Keratinocyte (primary cell): ENCODE data around the gene NFYA. TPM values are rescaled to one million over a fixed set of nuclear protein-coding genes. Genes with fewer than 3 reads are reported as not detected.

ENCODE experiments used
- DNase-seq: peaks from one replicate; pipeline ENCODE4 v3.0.0-alpha.2; 2011; ENCODE audit warnings: low read depth, missing footprints, low spot score
- FAIRE-seq: peaks from 2 replicates; lab custom pipeline; 2011; peaks lifted over from hg19 to GRCh38; lab: Jason Lieb, UNC
- H2AFZ ChIP-seq: 2 replicates; pipeline ENCODE4 v1.6.0; 2012; ENCODE audit warnings: low read length, control low read depth, inconsistent platforms; ENCODE audit not compliant: control insufficient read depth
- H3K27ac ChIP-seq: 2 replicates; pipeline ENCODE4 v1.5.1; 2011; ENCODE audit warnings: low read length; ENCODE audit not compliant: control insufficient read depth, insufficient read depth
- H3K27me3 ChIP-seq: 3 replicates; pipeline ENCODE4 v1.6.0; 2011; ENCODE audit warnings: low read length; ENCODE audit not compliant: control insufficient read depth, insufficient read depth; ENCODE audit errors: extremely low read depth
- H3K36me3 ChIP-seq, 2 experiments: 2 replicates in 1 of 2; 3 replicates in 1 of 2; pipeline ENCODE4 v1.5.1; 2011; ENCODE audit warnings: low read length in 2 of 2, mild to moderate bottlenecking in 1 of 2; ENCODE audit not compliant: control insufficient read depth in 2 of 2, insufficient read depth in 2 of 2; ENCODE audit errors: extremely low read depth in 1 of 2
- H3K4me1 ChIP-seq: 3 replicates; pipeline ENCODE4 v1.5.1; 2011; ENCODE audit warnings: low read length; ENCODE audit not compliant: control insufficient read depth, insufficient read depth; ENCODE audit errors: extremely low read depth
- H3K4me2 ChIP-seq: 3 replicates; pipeline ENCODE4 v1.6.0; 2011; ENCODE audit warnings: low read depth, low read length; ENCODE audit not compliant: control insufficient read depth, insufficient read depth; ENCODE audit errors: extremely low read depth
- H3K4me3 ChIP-seq, 3 experiments: fragments of 200-600 bp in 1 of 3; sonication (generic) in 1 of 3; 2 replicates in 2 of 3; 3 replicates in 1 of 3; pipeline ENCODE4 v1.5.1; 2011 to 2016; ENCODE audit warnings: low read length in 3 of 3, mild to moderate bottlenecking in 3 of 3, control low read depth in 2 of 3, inconsistent platforms in 1 of 3, low read depth in 1 of 3, mixed read lengths in 1 of 3, mixed run types in 1 of 3, moderate library complexity in 1 of 3; ENCODE audit not compliant: control insufficient read depth in 2 of 3, insufficient read depth in 2 of 3; ENCODE audit errors: extremely low read depth in 1 of 3
- H3K79me2 ChIP-seq: 2 replicates; pipeline ENCODE4 v1.6.0; 2012; ENCODE audit warnings: low read length; ENCODE audit not compliant: control insufficient read depth, insufficient read depth
- H3K9ac ChIP-seq: 3 replicates; pipeline ENCODE4 v1.6.0; 2011; ENCODE audit warnings: low read length; ENCODE audit not compliant: control insufficient read depth, insufficient read depth; ENCODE audit errors: extremely low read depth
- H3K9me1 ChIP-seq: 3 replicates; pipeline ENCODE4 v1.6.0; 2011; ENCODE audit warnings: low read length; ENCODE audit not compliant: control insufficient read depth, insufficient read depth; ENCODE audit errors: extremely low read depth
- H3K9me3 ChIP-seq: 2 replicates; pipeline ENCODE4 v1.5.1; 2012; ENCODE audit warnings: low read depth, low read length; ENCODE audit not compliant: control insufficient read depth
- H4K20me1 ChIP-seq: 3 replicates; pipeline ENCODE4 v1.6.0; 2011; ENCODE audit warnings: low read length; ENCODE audit not compliant: control insufficient read depth, insufficient read depth; ENCODE audit errors: extremely low read depth
- CTCF ChIP-seq, 3 experiments: IDR thresholded peaks in 1 of 3; conservative IDR thresholded peaks in 1 of 3; optimal IDR thresholded peaks in 1 of 3; 2 replicates in 2 of 3; 3 replicates in 1 of 3; pipeline versions ENCODE3 to v1.5.1; 2011; ENCODE audit warnings: low read length in 3 of 3, mild to moderate bottlenecking in 3 of 3, moderate library complexity in 2 of 3, control low read depth in 1 of 3, inconsistent platforms in 1 of 3; ENCODE audit not compliant: insufficient read depth in 2 of 3; ENCODE audit errors: extremely low read depth in 1 of 3
- EZH2 ChIP-seq: IDR thresholded peaks from one replicate; pipeline ENCODE4 v1.6.1; 2012; ENCODE audit warnings: inconsistent platforms, mild to moderate bottlenecking, low read length, moderate library complexity
- dilution Hi-C: fragments of 300-500 bp; cut with MboI; formaldehyde crosslinking; loops from one replicate; pipeline ENCODE4 v1.7.0; 2020; ENCODE audit warnings: low sequenced_read_pairs; ENCODE audit not compliant: extremely low pct_ligation_motif_present
- polyA plus RNA-seq, 5 experiments: library from polyadenylated mRNA; depleted of rRNA in 3 of 5; stranded (reverse) in 3 of 5; stranded (forward) in 1 of 5; unstranded in 1 of 5; fragments of >200 nt; gene quantifications; 1 replicate in 1 of 5; 2 replicates in 3 of 5; 3 replicates in 1 of 5; pipeline versions ENCODE4 v1.2.1 to v1.2.3, GENCODE V29; 2011 to 2012; ENCODE audit warnings: missing spikeins in 2 of 5, low read depth in 1 of 5, low replicate concordance in 1 of 5

The NFYA gene
- polyA plus RNA-seq, 1 donor (not counting 4 experiments of a cell fraction or from before 2014, with no cell fraction given) = 17.1 TPM

GRCh38 chr6:41080621-41081020 is 7.8 kb downstream of the NFYA start:
- H3K4me2 ChIP-seq = no peak overlapping the region
- H4K20me1 ChIP-seq = no peaks in the 10 kb centered on the region
- TF ChIP-seq CTCF (optimal IDR thresholded peaks at IDR 0.05 in 1 of 3, IDR thresholded peaks at IDR 0.05 in 1 of 3, conservative IDR thresholded peaks at IDR 0.05 in 1 of 3; ENCODE audit: extremely low read depth in 1 of 3, insufficient read depth in 2 of 3, low read length in 3 of 3) = no peak
- TF ChIP-seq EZH2 = no peak
- FAIRE-seq (no peak), DNase-seq (no peak)
- H3K9me1 ChIP-seq = no peaks in the 10 kb centered on the region
- dilution Hi-C loops = loop anchor here (25.0 kb wide), 1 partner anchor 107 kb away; no protein-coding TSS in a partner anchor
- H3K4me3 ChIP-seq = no peak overlapping the region
- no peak overlapping the region for H3K27ac ChIP-seq
- H3K36me3 ChIP-seq = peaks cover 16 to 17% of the 10 kb centered on the region in 2 experiments
- no peak overlapping the region for H2AFZ ChIP-seq
- H3K79me2 ChIP-seq = peaks cover 53% of the 10 kb centered on the region
- H3K27me3 ChIP-seq = no peaks in the 10 kb centered on the region
- H3K9ac ChIP-seq = no peak overlapping the region
- peaks cover 6% of the 10 kb centered on the region for H3K4me1 ChIP-seq
- no peaks in the 10 kb centered on the region for H3K9me3 ChIP-seq

GRCh38 chr6:41083072-41083471 is 10.3 kb downstream of the NFYA start:
- no peaks in the 10 kb centered on the region for H4K20me1 ChIP-seq
- dilution Hi-C loops = loop anchor here (25.0 kb wide), 1 partner anchor 104 kb away; no protein-coding TSS in a partner anchor
- no peak for TF ChIP-seq EZH2
- no peak for TF ChIP-seq CTCF (optimal IDR thresholded peaks at IDR 0.05 in 1 of 3, IDR thresholded peaks at IDR 0.05 in 1 of 3, conservative IDR thresholded peaks at IDR 0.05 in 1 of 3; ENCODE audit: extremely low read depth in 1 of 3, insufficient read depth in 2 of 3, low read length in 3 of 3)

More at GRCh38 chr6:41083072-41083471, 10.3 kb downstream of the NFYA start:
- Histone ChIP-seq H3K27ac (no peak overlapping the region), H3K9me1 (no peaks in the 10 kb centered on the region), H3K27me3 (no peaks in the 10 kb centered on the region), H3K4me1 (no peaks in the 10 kb centered on the region), H3K4me3 (no peak overlapping the region), H3K9me3 (no peaks in the 10 kb centered on the region), H3K4me2 (no peak overlapping the region), H2AFZ (no peak overlapping the region), H3K79me2 (peaks cover 32% of the 10 kb centered on the region), H3K9ac (no peak overlapping the region), H3K36me3 (peaks cover 17 to 23% of the 10 kb centered on the region in 2 experiments)
- DNase-seq = no peak
- FAIRE-seq = no peak
